GM21367 (cell line): ENCODE measurements around the gene PAX8.
A peak's percentile ranks its signal among the peaks of the same experiment; 100 is the strongest.
"Not testable (repeated sequence)": the region's sequence is repeated elsewhere in the genome, so short reads cannot be mapped to it uniquely, and the experiment has no call there.

Experiments used
- ATAC-seq: cut with Tn5 transposase; IDR thresholded peaks from one replicate; pipeline ENCODE4 v1.9.1; 2021; ENCODE audit not compliant: unreplicated experiment

The PAX8 gene

GRCh38 chr2:113291191-113291590 is 12.5 kb upstream of the PAX8 start:
- no peak for ATAC-seq

GRCh38 chr2:113288674-113289149 is 10.0 kb upstream of the PAX8 start:
- ATAC-seq = not testable (repeated sequence)

- ATAC-seq = not testable (repeated sequence)
Measured at GRCh38 chr2:113288117-113288673, 9.5 kb upstream of the PAX8 start.

GRCh38 chr2:113285816-113286215 is 7.1 kb upstream of the PAX8 start:
- ATAC-seq = no peak

- ATAC-seq = not testable (repeated sequence)
Measured at GRCh38 chr2:113284999-113285398, 6.3 kb upstream of the PAX8 start.

- ATAC-seq = no peak
Measured at GRCh38 chr2:113284476-113284875, 5.8 kb upstream of the PAX8 start.

GRCh38 chr2:113283704-113284284 is 5.1 kb upstream of the PAX8 start:
- ATAC-seq = no peak

GRCh38 chr2:113282747-113283533 is 4.2 kb upstream of the PAX8 start:
- no peak for ATAC-seq

- no peak for ATAC-seq
Measured at GRCh38 chr2:113281910-113282746, 3.4 kb upstream of the PAX8 start.

GRCh38 chr2:113278073-113278741 is 514 bp downstream of the PAX8 start:
- ATAC-seq = no peak

- no peak for ATAC-seq
Measured at GRCh38 chr2:113277474-113278072, 1.1 kb downstream of the PAX8 start.

- ATAC-seq = no peak
Measured at GRCh38 chr2:113276761-113277425, 1.8 kb downstream of the PAX8 start.

- no peak for ATAC-seq
Measured at GRCh38 chr2:113276216-113276760, 2.4 kb downstream of the PAX8 start.

- no peak for ATAC-seq
Measured at GRCh38 chr2:113275556-113276215, 3.0 kb downstream of the PAX8 start.

- ATAC-seq = no peak
Measured at GRCh38 chr2:113274432-113274831, 4.3 kb downstream of the PAX8 start.

- no peak for ATAC-seq
Measured at GRCh38 chr2:113273981-113274380, 4.7 kb downstream of the PAX8 start.

- ATAC-seq = peak; percentile 60
Measured at GRCh38 chr2:113273027-113273551, 5.6 kb downstream of the PAX8 start.

GRCh38 chr2:113272477-113272876 is 6.2 kb downstream of the PAX8 start:
- ATAC-seq = no peak
